ENCODE data around the gene NEU1.

DNA sequence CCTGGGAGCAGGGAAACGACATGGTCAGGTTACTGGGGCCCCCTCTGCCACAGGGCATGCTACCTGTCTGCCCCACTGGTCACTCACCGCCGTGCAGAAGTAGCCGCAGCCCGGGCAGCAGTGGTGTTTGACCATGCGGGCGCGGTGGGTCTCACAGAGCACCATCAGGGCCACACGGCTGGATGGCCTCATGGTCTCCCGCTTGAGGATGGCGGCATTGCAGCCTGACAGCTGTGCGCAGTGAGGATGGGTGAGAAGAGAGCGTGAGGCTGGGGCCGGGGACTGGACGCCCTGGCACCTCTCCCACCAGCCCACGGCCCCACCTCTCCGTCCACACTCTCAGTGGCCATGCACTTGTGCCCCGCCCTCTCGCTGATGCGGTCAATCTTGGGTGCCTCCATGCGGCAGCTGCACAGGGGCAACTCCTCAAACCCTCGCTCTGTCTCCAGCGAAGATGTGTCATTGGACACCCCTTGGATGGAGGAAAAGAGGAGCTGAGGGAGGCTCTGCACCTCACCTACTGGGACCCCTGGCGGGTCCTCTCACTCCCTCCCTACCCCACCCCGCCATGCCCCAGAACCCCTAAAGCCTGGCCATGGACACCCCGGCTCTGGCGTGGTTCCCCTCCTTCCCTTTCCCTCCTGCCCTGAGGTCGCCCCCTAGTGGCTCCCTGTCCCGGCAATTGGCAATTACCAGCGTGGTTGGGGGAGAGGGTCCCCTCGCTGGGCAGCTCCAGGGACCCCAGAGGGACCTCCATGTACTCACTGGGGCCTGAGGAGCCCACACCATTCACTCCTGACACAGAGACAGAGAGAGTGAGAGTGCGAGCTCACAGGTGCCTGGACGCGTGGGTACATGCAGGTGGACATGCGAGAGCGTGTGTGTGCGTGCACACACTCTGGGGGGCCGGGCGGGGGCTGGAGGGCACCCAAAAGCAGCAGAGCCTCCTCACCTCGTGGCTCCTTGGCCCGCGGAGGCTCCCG, 25.9 kb upstream of the NEU1 start:
- TF ChIP-seq, protein P1, sequence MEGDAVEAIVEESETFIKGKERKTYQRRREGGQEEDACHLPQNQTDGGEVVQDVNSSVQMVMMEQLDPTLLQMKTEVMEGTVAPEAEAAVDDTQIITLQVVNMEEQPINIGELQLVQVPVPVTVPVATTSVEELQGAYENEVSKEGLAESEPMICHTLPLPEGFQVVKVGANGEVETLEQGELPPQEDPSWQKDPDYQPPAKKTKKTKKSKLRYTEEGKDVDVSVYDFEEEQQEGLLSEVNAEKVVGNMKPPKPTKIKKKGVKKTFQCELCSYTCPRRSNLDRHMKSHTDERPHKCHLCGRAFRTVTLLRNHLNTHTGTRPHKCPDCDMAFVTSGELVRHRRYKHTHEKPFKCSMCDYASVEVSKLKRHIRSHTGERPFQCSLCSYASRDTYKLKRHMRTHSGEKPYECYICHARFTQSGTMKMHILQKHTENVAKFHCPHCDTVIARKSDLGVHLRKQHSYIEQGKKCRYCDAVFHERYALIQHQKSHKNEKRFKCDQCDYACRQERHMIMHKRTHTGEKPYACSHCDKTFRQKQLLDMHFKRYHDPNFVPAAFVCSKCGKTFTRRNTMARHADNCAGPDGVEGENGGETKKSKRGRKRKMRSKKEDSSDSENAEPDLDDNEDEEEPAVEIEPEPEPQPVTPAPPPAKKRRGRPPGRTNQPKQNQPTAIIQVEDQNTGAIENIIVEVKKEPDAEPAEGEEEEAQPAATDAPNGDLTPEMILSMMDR (optimal IDR thresholded peaks at IDR 0.05 in 1 of 3, IDR thresholded peaks at IDR 0.05 in 1 of 3, conservative IDR thresholded peaks at IDR 0.05 in 1 of 3; ENCODE audit: extremely low read depth in 1 of 3, insufficient read depth in 2 of 3, low read length in 3 of 3), result peak; percentile 60 to 82 (median 77)
- no peak for TF ChIP-seq EZH2 (IDR thresholded peaks at IDR 0.05; ENCODE audit: low read length)

Measured in keratinocyte (primary cell).